ENCODE data around the gene ISL2. TPM values are rescaled to one million over a fixed set of nuclear protein-coding genes. Genes with fewer than 3 reads are reported as not detected.

ISL2 gene
- total and polyA plus RNA-seq, 9 of the 15 experiments (the other 6 are each of a cell fraction or from before 2014, with no cell fraction given): 0.15 to 23.7 (median 4.0) TPM

- DNase-seq (ENCODE audit: extremely low read depth in 1 of 4, low spot score in 3 of 4) (no peak), FAIRE-seq (no peak), ATAC-seq (no peak)
- CTCF ChIA-PET (ENCODE audit: low intra/inter-chr PET ratio): no interaction called here
- H3K9ac ChIP-seq (ENCODE audit: insufficient read depth in 1 of 2, low read depth in 2 of 2, low read length in 2 of 2): no peak overlapping the region
- H3K79me2 ChIP-seq (ENCODE audit: control insufficient read depth, insufficient read depth, low read length): peaks cover 8% of the 10 kb centered on the region; the same call in 1 of the 3 replicates
- H3K9me1 ChIP-seq (ENCODE audit: control insufficient read depth, insufficient read depth, low read length): no peaks in the 10 kb centered on the region
- H3K36me3 ChIP-seq (ENCODE audit: control insufficient read depth, insufficient read depth, low read length): peaks cover 43% of the 10 kb centered on the region; the same call in 2 of the 3 replicates
- no peak overlapping the region for H3K27ac ChIP-seq (ENCODE audit: extremely low read depth, low read depth, low read length)
- H3K4me3 ChIP-seq: no peak overlapping the region
- peaks cover 0 to 18% of the 10 kb centered on the region in 2 experiments; a peak in 1 of 5 replicates for H3K4me1 ChIP-seq (replicated peaks in 1 of 2; ENCODE audit: control insufficient read depth in 2 of 2, insufficient read depth in 2 of 2, low read length in 2 of 2)
- H4K20me1 ChIP-seq (replicated peaks; ENCODE audit: control insufficient read depth, insufficient read depth, low read length): no peaks in the 10 kb centered on the region
- in situ Hi-C loops (cut with MboI) (no loop called here), intact Hi-C loops (cut with micrococcal nuclease) (no loop called here)
- no peak overlapping the region for H2AFZ ChIP-seq (ENCODE audit: low read depth, low read length)
- no peak overlapping the region for H3K4me2 ChIP-seq (ENCODE audit: insufficient read depth, low read length)
- no peak for TF ChIP-seq FOXA1 (IDR thresholded peaks at IDR 0.05; ENCODE audit: borderline replicate concordance)
- no peak for TF ChIP-seq NR2F6 (CRISPR knock-in tag; IDR thresholded peaks at IDR 0.05)
- TF ChIP-seq MIER1 (IDR thresholded peaks at IDR 0.05; ENCODE audit: low read depth): no peak
- no peak for TF ChIP-seq SNRNP70 (optimal IDR thresholded peaks at IDR 0.05; ENCODE audit: low read depth, low read length)
- TF ChIP-seq HDGF (IDR thresholded peaks at IDR 0.05): no peak
- TF ChIP-seq SAFB (IDR thresholded peaks at IDR 0.05; ENCODE audit: borderline replicate concordance, low read depth, low read length): no peak
- TF ChIP-seq FOXP4 (CRISPR knock-in tag; IDR thresholded peaks at IDR 0.05; ENCODE audit: borderline replicate concordance): no peak
- no peak for TF ChIP-seq PRMT5 (CRISPR knock-in tag; IDR thresholded peaks at IDR 0.05)
- no peak for TF ChIP-seq TEAD2 (tag; IDR thresholded peaks at IDR 0.05)
- no peak for TF ChIP-seq RBBP5 (IDR thresholded peaks at IDR 0.05; ENCODE audit: borderline replicate concordance, insufficient read depth, low read length, poor library complexity, severe bottlenecking)
- TF ChIP-seq NR4A1 (CRISPR knock-in tag; IDR thresholded peaks at IDR 0.05): no peak
- TF ChIP-seq NR4A1 (tag; IDR thresholded peaks at IDR 0.05): no peak
- no peak for TF ChIP-seq ELF2 (CRISPR knock-in tag; IDR thresholded peaks at IDR 0.05)
- no peak for TF ChIP-seq MYC (IDR thresholded peaks at IDR 0.05; ENCODE audit: low read depth, low read length)
- no peak for TF ChIP-seq MYC (CRISPR knock-in tag; IDR thresholded peaks at IDR 0.05; ENCODE audit: borderline replicate concordance, low read depth)
- no peak for TF ChIP-seq ZBTB8A (IDR thresholded peaks at IDR 0.05; ENCODE audit: partially characterized antibody)
- TF ChIP-seq E2F5 (CRISPR knock-in tag; IDR thresholded peaks at IDR 0.05): no peak
- no peak for TF ChIP-seq ZNF717 (CRISPR knock-in tag; IDR thresholded peaks at IDR 0.05)
- POLR2A ChIA-PET: interaction anchor here (2.6 kb wide), 2 partner anchors 9 kb away, joined by 10 to 18 read pairs; partner anchors contain the start of gene ISL2
- WGBS (ENCODE audit: insufficient coverage, low coverage, missing lambda C conversion rate): 91% methylated on average over 3 of the region's 3 CpGs
- H3K27me3 ChIP-seq (ENCODE audit: control insufficient read depth in 2 of 2, insufficient read depth in 2 of 2, low read length in 2 of 2): no peaks in the 10 kb centered on the region
- TSS peak; percentile 19 for BruUV-seq (replicated peaks)
- no peaks in the 10 kb centered on the region; the same call in 1 of the 2 replicates for H3K9me3 ChIP-seq (replicated peaks; ENCODE audit: control insufficient read depth, insufficient read depth, low read depth, low read length)
Observed at GRCh38 chr15:76344893-76345582, 8.5 kb downstream of the ISL2 start.
